DND-41 (cell line): ENCODE measurements around the gene C6orf132.

Experiments
- EZH2 ChIP-seq: IDR thresholded peaks from 3 replicates; pipeline ENCODE4 v1.6.1; 2012; ENCODE audit warnings: borderline replicate concordance, low read depth, mild to moderate bottlenecking, moderate library complexity, low read length, inconsistent platforms; ENCODE audit not compliant: severe bottlenecking
- TF ChIP-seq, protein P1 (sequence below): IDR thresholded peaks from 2 replicates; pipeline ENCODE4 v1.5.1; 2012; ENCODE audit warnings: borderline replicate concordance, low read length, moderate library complexity, mild to moderate bottlenecking; ENCODE audit not compliant: poor library complexity, severe bottlenecking; ENCODE audit errors: extremely low read depth

DNA sequence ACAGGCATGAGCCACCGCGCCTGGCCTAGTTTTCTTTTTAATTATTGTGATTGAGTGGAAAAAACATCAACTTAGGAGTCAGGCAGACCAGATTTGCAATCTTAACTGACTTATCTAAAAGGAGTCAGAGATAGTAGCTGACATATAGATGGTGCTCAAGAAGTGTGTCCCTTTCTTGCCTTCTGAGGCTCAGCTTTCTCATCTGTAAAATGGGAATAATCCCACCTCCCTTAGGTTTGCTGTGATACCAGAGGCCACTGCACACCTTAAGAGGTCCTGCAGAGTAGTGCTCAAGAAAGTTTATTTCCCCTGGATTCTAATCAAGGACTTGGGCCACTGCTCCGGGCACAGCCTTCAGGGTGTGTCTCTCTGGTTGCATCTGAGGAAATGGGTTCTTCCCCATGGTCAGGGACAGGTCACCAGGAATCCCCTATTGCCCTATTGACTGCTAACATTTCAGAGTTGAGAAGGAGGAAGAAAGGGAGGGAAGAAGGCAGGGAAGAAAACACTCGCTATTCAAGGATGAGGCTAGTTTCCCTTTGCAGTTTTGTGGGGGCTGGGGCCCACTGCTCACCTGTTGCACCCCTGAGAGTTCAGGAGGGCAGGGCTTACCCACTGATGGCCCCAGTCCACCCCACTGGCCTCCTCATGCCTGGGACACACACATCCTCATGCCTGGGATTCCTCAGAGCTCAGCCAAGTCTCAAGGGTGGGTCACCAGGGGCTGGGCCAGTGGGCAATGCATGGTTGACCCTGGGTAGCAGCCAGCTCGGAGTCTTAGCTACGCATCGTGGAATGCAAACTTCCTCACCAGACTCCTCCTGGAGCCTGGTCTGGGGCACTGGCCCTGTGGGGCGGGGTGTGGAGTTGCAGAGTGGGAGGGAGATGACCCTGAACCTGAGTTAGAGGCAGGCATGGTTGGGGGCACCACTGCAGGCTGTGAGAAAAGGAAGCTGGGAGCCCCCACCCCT, 21.2 kb downstream of the C6orf132 start:
- TF ChIP-seq, protein P1, sequence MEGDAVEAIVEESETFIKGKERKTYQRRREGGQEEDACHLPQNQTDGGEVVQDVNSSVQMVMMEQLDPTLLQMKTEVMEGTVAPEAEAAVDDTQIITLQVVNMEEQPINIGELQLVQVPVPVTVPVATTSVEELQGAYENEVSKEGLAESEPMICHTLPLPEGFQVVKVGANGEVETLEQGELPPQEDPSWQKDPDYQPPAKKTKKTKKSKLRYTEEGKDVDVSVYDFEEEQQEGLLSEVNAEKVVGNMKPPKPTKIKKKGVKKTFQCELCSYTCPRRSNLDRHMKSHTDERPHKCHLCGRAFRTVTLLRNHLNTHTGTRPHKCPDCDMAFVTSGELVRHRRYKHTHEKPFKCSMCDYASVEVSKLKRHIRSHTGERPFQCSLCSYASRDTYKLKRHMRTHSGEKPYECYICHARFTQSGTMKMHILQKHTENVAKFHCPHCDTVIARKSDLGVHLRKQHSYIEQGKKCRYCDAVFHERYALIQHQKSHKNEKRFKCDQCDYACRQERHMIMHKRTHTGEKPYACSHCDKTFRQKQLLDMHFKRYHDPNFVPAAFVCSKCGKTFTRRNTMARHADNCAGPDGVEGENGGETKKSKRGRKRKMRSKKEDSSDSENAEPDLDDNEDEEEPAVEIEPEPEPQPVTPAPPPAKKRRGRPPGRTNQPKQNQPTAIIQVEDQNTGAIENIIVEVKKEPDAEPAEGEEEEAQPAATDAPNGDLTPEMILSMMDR: no peak
- no peak for TF ChIP-seq EZH2
